Measurements from ENCODE around the gene FASTKD2. TPM values are rescaled to one million over a fixed set of nuclear protein-coding genes. Genes with fewer than 3 reads are reported as not detected.

The FASTKD2 gene
- total and polyA plus RNA-seq, 2 of the 8 experiments (the other 6 are each of a cell fraction or from before 2014, with no cell fraction given): 35.7 to 38.5 TPM

DNA sequence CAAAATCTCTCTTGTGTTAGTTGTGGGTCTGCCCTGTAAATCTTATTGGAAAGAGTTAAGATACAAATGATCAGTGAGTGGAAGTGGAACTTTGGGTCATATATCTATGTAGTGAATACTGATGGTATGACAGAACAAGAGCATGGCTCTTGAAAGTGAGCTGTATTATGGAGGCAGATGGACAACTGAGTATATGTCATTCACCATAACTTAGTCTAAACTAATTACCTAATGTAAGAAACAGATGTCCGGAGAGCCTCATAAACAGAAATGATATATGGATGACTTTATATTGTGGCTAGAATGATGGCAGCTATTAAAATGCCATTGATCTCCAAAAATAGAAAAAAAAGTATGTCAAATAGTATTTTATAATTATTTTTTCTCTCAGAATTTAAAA is 72.4 kb downstream of the FASTKD2 start:
- CTCF ChIA-PET (ENCODE audit: partially characterized antibody): interaction anchor here (0.6 to 1.2 kb wide), 2 partner anchors 13 to 24 kb away, joined by 3 read pairs; no protein-coding TSS in a partner anchor
- TF ChIP-seq ATF2 (IDR thresholded peaks at IDR 0.05; ENCODE audit: low read length): no peak
- TF ChIP-seq JUND (IDR thresholded peaks at IDR 0.05; ENCODE audit: low read length): no peak
- no peak for TF ChIP-seq CBX5 (IDR thresholded peaks at IDR 0.05; ENCODE audit: low read depth, low read length)
- no peak for TF ChIP-seq SP1 (IDR thresholded peaks at IDR 0.05; ENCODE audit: low read depth, low read length)
- no peak for TF ChIP-seq SAP30 (IDR thresholded peaks at IDR 0.05; ENCODE audit: insufficient read depth, insufficient replicate concordance, low read length)
- no peak for TF ChIP-seq SP4 (IDR thresholded peaks at IDR 0.05; ENCODE audit: low read length)
- no peak for TF ChIP-seq KDM4A (IDR thresholded peaks at IDR 0.05; ENCODE audit: low read depth, low read length, severe bottlenecking)
- TF ChIP-seq EP300 (IDR thresholded peaks at IDR 0.05; ENCODE audit: borderline replicate concordance in 1 of 2, low read depth in 2 of 2, low read length in 2 of 2): no peak
- no peak for FAIRE-seq
- H3K4me3 ChIP-seq (ENCODE audit: extremely low read depth in 1 of 4, insufficient read depth in 2 of 4, low read depth in 3 of 4, low read length in 4 of 4): no peak overlapping the region
- no peak overlapping the region for H3K18ac ChIP-seq (ENCODE audit: extremely low read depth, low read length)
- no peaks in the 10 kb centered on the region for H3K79me1 ChIP-seq (ENCODE audit: low read depth, low read length)
- H2AFZ ChIP-seq (ENCODE audit: low read length): no peak overlapping the region
- H3K27me3 ChIP-seq (replicated peaks in 1 of 4; ENCODE audit: control insufficient read depth in 3 of 4, extremely low read depth in 1 of 4, insufficient read depth in 3 of 4, low read length in 3 of 4): no peaks in the 10 kb centered on the region
- H3K4ac ChIP-seq (replicated peaks; ENCODE audit: insufficient read length, low read depth, low read length): no peak overlapping the region
- H3K27ac ChIP-seq (ENCODE audit: low read depth, low read length): no peak overlapping the region
- no peak overlapping the region for H3K23ac ChIP-seq (ENCODE audit: insufficient read length)
- no peaks in the 10 kb centered on the region for H3K36me3 ChIP-seq (ENCODE audit: control insufficient read depth in 2 of 4, insufficient read depth in 4 of 4, low read length in 3 of 4)
- H2BK5ac ChIP-seq (ENCODE audit: low read depth, low read length): no peak overlapping the region
- H3K23me2 ChIP-seq (ENCODE audit: low read depth, low read length): no peaks in the 10 kb centered on the region
- H3K56ac ChIP-seq (replicated peaks; ENCODE audit: insufficient read length, low read depth, low read length): no peak overlapping the region
- H4K91ac ChIP-seq (replicated peaks; ENCODE audit: insufficient read length, low read length): no peak overlapping the region
- WGBS, 2 experiments (ENCODE audit: extremely low coverage in 1 of 2, insufficient coverage in 1 of 2, insufficient read length in 1 of 2, insufficient replicate concordance in 2 of 2, low coverage in 1 of 2, low lambda C conversion rate in 2 of 2, missing lambda C conversion rate in 1 of 2): 93% methylated on average over 1 of the region's 1 CpG; no CpG with 5 or more reads in 1 of the 2 experiments
- H3K9ac ChIP-seq (replicated peaks in 1 of 4; ENCODE audit: extremely low read depth in 1 of 4, low read depth in 3 of 4, low read length in 3 of 4): no peak overlapping the region
- no peaks in the 10 kb centered on the region for H3K4me1 ChIP-seq (replicated peaks in 1 of 4; ENCODE audit: control insufficient read depth in 3 of 4, insufficient read depth in 4 of 4, low read length in 3 of 4)
- no peak overlapping the region for H3K14ac ChIP-seq (ENCODE audit: insufficient read length)
- no peak overlapping the region for H3K4me2 ChIP-seq (ENCODE audit: insufficient read depth in 1 of 2, low read depth in 2 of 2, low read length in 2 of 2)
- peaks cover 6 to 10% of the 10 kb centered on the region in 2 experiments; a peak in 2 of 4 replicates for H3K9me3 ChIP-seq (ENCODE audit: insufficient read depth in 2 of 2, low read depth in 1 of 2, low read length in 1 of 2)
- no peak overlapping the region for H2BK12ac ChIP-seq (ENCODE audit: low read depth, low read length)
- H2BK15ac ChIP-seq (ENCODE audit: low read length): no peak overlapping the region
- no peak overlapping the region for H2BK20ac ChIP-seq (ENCODE audit: low read length)
- no peak overlapping the region for H2AK5ac ChIP-seq (ENCODE audit: low read depth, low read length)
- DNase-seq (ENCODE audit: low read depth in 1 of 2, low spot score in 2 of 2): no peak
- H4K20me1 ChIP-seq (replicated peaks in 1 of 2; ENCODE audit: control insufficient read depth in 1 of 2, insufficient read depth in 2 of 2, low read length in 2 of 2): no peaks in the 10 kb centered on the region
- no peak overlapping the region for H2BK120ac ChIP-seq (replicated peaks; ENCODE audit: low read depth, low read length)
- H4K8ac ChIP-seq (ENCODE audit: extremely low read depth, insufficient read depth, low read length): no peak overlapping the region
- POLR2A ChIA-PET (ENCODE audit: partially characterized antibody): no interaction called here
- H3K79me2 ChIP-seq (ENCODE audit: control insufficient read depth in 1 of 2, insufficient read depth in 2 of 2, low read length in 2 of 2): no peaks in the 10 kb centered on the region
- no peak overlapping the region for H4K5ac ChIP-seq (ENCODE audit: insufficient read length, low read depth, low read length)

Measured in H1 (cell line).